K562 (cell line): ENCODE results near the gene IQCC. TPM values are rescaled to one million over a fixed set of nuclear protein-coding genes. Genes with fewer than 3 reads are reported as not detected.

Experiments
- ATAC-seq: fragments of 200-7000 bp; cut with Tn5 transposase; 3 replicates; pipeline ENCODE4 v1.9.1; 2020; ENCODE audit warnings: moderate library complexity
- BruUV-seq: library from RNA; stranded (reverse); fragments of 400-500 nt; replicated peaks from 2 replicates; lab custom pipeline; 2021; lab: Mats Ljungman, UMichigan
- CTCF ChIA-PET: fragments of 300-600 bp; formaldehyde crosslinking; extraction: SDS; loops from one replicate; lab custom pipeline; 2021; ENCODE audit warnings: low intra/inter-chr PET ratio; lab: Yijun Ruan, JAX
- POLR2A ChIA-PET: fragments of 300-600, 350-650 bp; sonication (Branson Sonifier 250); formaldehyde crosslinking; extraction: SDS; loops from one replicate; lab custom pipeline; 2021; ENCODE audit warnings: antibody characterized with exemption, inconsistent platforms; lab: Yijun Ruan, JAX
- DNase-seq, 4 experiments: peaks; one replicate each; pipeline versions ENCODE4 v3.0.0 to v3.0.0-alpha.2; 2011 to 2018; ENCODE audit warnings: low spot score in 3 of 4, mixed read lengths in 3 of 4; ENCODE audit errors: extremely low read depth in 1 of 4
- FAIRE-seq: peaks from 2 replicates; lab custom pipeline; 2011; peaks lifted over from hg19 to GRCh38; lab: Jason Lieb, UNC
- H2AFZ ChIP-seq: 2 replicates; pipeline ENCODE4 v1.6.0; 2011; ENCODE audit warnings: low read depth, low read length, control low read depth, inconsistent platforms
- H3K27ac ChIP-seq: fragments of 200-600 bp; 3 replicates; pipeline ENCODE4 v1.8.0; 2011; ENCODE audit warnings: low read depth, mild to moderate bottlenecking, control low read depth, inconsistent platforms, low read length, moderate library complexity, mixed read lengths; ENCODE audit errors: extremely low read depth
- H3K27me3 ChIP-seq, 2 experiments: fragments of 300-600 bp in 1 of 2; 2 replicates in 1 of 2; 3 replicates in 1 of 2; pipeline versions ENCODE4 v1.6.0 to v1.8.0; 2011; ENCODE audit warnings: inconsistent platforms in 2 of 2, low read length in 2 of 2, mild to moderate bottlenecking in 1 of 2, mixed read lengths in 1 of 2, moderate library complexity in 1 of 2; ENCODE audit not compliant: control insufficient read depth in 2 of 2, insufficient read depth in 2 of 2
- H3K36me3 ChIP-seq: fragments of 300-600 bp; 3 replicates; pipeline ENCODE4 v1.8.0; 2011; ENCODE audit warnings: mild to moderate bottlenecking, low read length, inconsistent platforms; ENCODE audit not compliant: control insufficient read depth, insufficient read depth
- H3K4me1 ChIP-seq, 2 experiments: fragments of 200-600 bp in 1 of 2; replicated peaks in 1 of 2; 2 replicates in 1 of 2; 3 replicates in 1 of 2; pipeline versions ENCODE4 v1.5.1 to v1.8.0; 2011; ENCODE audit warnings: inconsistent platforms in 2 of 2, low read length in 2 of 2, mild to moderate bottlenecking in 1 of 2, mixed read lengths in 1 of 2, moderate library complexity in 1 of 2; ENCODE audit not compliant: control insufficient read depth in 2 of 2, insufficient read depth in 2 of 2
- H3K4me2 ChIP-seq: 2 replicates; pipeline ENCODE4 v1.6.1; 2011; ENCODE audit warnings: low read length, control low read depth, inconsistent platforms, mixed read lengths; ENCODE audit not compliant: insufficient read depth
- H3K4me3 ChIP-seq: fragments of 200-600 bp; sonication (generic), shearing (Covaris generic); 2 replicates; pipeline ENCODE4 v1.5.1; 2016; ENCODE audit warnings: control low read depth, inconsistent platforms
- H3K79me2 ChIP-seq: fragments of 200-600 bp; 3 replicates; pipeline ENCODE4 v1.8.0; 2011; ENCODE audit warnings: low read length, inconsistent platforms; ENCODE audit not compliant: control insufficient read depth, insufficient read depth
- H3K9ac ChIP-seq, 2 experiments: 2 replicates each; pipeline versions ENCODE4 v1.6.0 to v1.6.1; 2011; ENCODE audit warnings: low read depth in 2 of 2, low read length in 2 of 2, control low read depth in 1 of 2, inconsistent platforms in 1 of 2, mild to moderate bottlenecking in 1 of 2, mixed read lengths in 1 of 2; ENCODE audit not compliant: insufficient read depth in 1 of 2
- H3K9me1 ChIP-seq: one replicate; pipeline ENCODE4 v1.6.0; 2011; ENCODE audit warnings: inconsistent platforms, mild to moderate bottlenecking, low read length, moderate library complexity; ENCODE audit not compliant: control insufficient read depth, insufficient read depth
- H3K9me3 ChIP-seq: replicated peaks from 2 replicates; pipeline ENCODE4 v1.5.1; 2011; ENCODE audit warnings: low read depth, low read length, inconsistent platforms; ENCODE audit not compliant: control insufficient read depth, insufficient read depth
- H4K20me1 ChIP-seq: replicated peaks from 2 replicates; pipeline ENCODE4 v1.6.1; 2011; ENCODE audit warnings: low read length, inconsistent platforms, mixed read lengths; ENCODE audit not compliant: control insufficient read depth, insufficient read depth
- ADNP ChIP-seq: fragments of 200-800 bp; sonication (Bioruptor generic); IDR thresholded peaks from 2 replicates; pipeline ENCODE4 v1.6.1; 2016; ENCODE audit warnings: missing genetic modification characterization, missing compliant biosample characterization
- ARID3B ChIP-seq: fragments of 250-450 bp; sonication (Bioruptor Pico); IDR thresholded peaks from 2 replicates; pipeline ENCODE4 v1.4.0; 2020; ENCODE audit warnings: borderline replicate concordance
- BCOR ChIP-seq: fragments of 450-650 bp; IDR thresholded peaks from 2 replicates; pipeline ENCODE4 v1.6.1; 2016
- CBX1 ChIP-seq: sonication (generic); IDR thresholded peaks from 2 replicates; pipeline ENCODE4 v1.6.1; 2016; ENCODE audit warnings: antibody characterized with exemption, low read depth, mild to moderate bottlenecking
- HDAC2 ChIP-seq: fragments of 450-650 bp; IDR thresholded peaks from 2 replicates; pipeline ENCODE4 v1.6.1; 2016; ENCODE audit warnings: mild to moderate bottlenecking
- KDM1A ChIP-seq, 2 experiments: fragments of 450-650 bp; IDR thresholded peaks; 2 replicates each; pipeline ENCODE4 v1.6.1; 2016; ENCODE audit warnings: mild to moderate bottlenecking in 2 of 2
- PHB ChIP-seq: fragments of 250-450 bp; sonication (Bioruptor Pico); IDR thresholded peaks from 2 replicates; pipeline ENCODE4 v1.5.0; 2021
- RB1 ChIP-seq: fragments of 450-650 bp; IDR thresholded peaks from 2 replicates; pipeline ENCODE4 v1.6.1; 2017; ENCODE audit warnings: low read depth, mild to moderate bottlenecking
- RBM25 ChIP-seq: fragments of 200-400 bp; formaldehyde crosslinking; IDR thresholded peaks from 2 replicates; pipeline ENCODE4 v1.6.1; 2018; ENCODE audit warnings: low read length, low read depth, moderate library complexity; ENCODE audit not compliant: severe bottlenecking
- SMAD4 ChIP-seq: fragments of 250-450 bp; sonication (Bioruptor Pico); conservative IDR thresholded peaks from 2 replicates; pipeline ENCODE4 v1.8.0; 2021; ENCODE audit warnings: inconsistent platforms, mild to moderate bottlenecking, moderate library complexity
- SUPT5H ChIP-seq: fragments of 450-650 bp; IDR thresholded peaks from 2 replicates; pipeline ENCODE4 v1.6.1; 2016
- ZBTB5 ChIP-seq: fragments of 450-650 bp; IDR thresholded peaks from 2 replicates; pipeline ENCODE4 v1.6.1; 2017; ENCODE audit warnings: antibody characterized with exemption
- ZNF445 ChIP-seq: fragments of 250-450 bp; sonication (Bioruptor Pico); IDR thresholded peaks from 2 replicates; pipeline ENCODE4 v1.4.0; 2020; ENCODE audit warnings: low read depth, mild to moderate bottlenecking, moderate library complexity
- WGBS: fragments of 100-300 bp; shearing (Covaris generic); methylation state at CpG from one replicate; pipeline ENCODE4 v1.1.6; 2016; ENCODE audit warnings: low coverage, mixed read lengths; ENCODE audit not compliant: insufficient coverage; ENCODE audit errors: missing lambda C conversion rate; 5-methylcytosine and 5-hydroxymethylcytosine counted together
- in situ Hi-C: fragments of 300-500 bp; cut with MboI; formaldehyde crosslinking; loops from 4 replicates; pipeline ENCODE4 v1.15.0; 2018; ENCODE audit warnings: inconsistent platforms, mixed read lengths
- intact Hi-C: fragments of 100-400 bp; cut with micrococcal nuclease; formaldehyde crosslinking; loops from 2 replicates; pipeline ENCODE4 v1.14.2; 2022
- polyA plus RNA-seq, 8 experiments: library from polyadenylated mRNA; depleted of rRNA in 4 of 8; stranded (reverse) in 5 of 8; unstranded in 3 of 8; fragments of >200 nt; fragmentation: Nextera tagmentation in 2 of 8; fragmentation: Illumina TruSeq in 1 of 8; extraction: Ambion mirVana in 2 of 8; extraction: Trizol in 1 of 8; gene quantifications; 2 replicates each; pipeline versions ENCODE4 v1.2.1 to v1.2.3, GENCODE V29; 2011 to 2014; ENCODE audit warnings: inconsistent platforms in 1 of 8, missing spikeins in 1 of 8
- total RNA-seq, 7 experiments: library from RNA; depleted of rRNA in 6 of 7; stranded (reverse); fragments of >200 nt in 6 of 7; fragmentation: Illumina TruSeq in 2 of 7; extraction: Trizol in 2 of 7; gene quantifications; 2 replicates each; pipeline versions ENCODE4 v1.2.1 to v1.2.3, GENCODE V29; 2011 to 2021; ENCODE audit warnings: low replicate concordance in 1 of 7

The IQCC gene
- total and polyA plus RNA-seq, 9 of the 15 experiments (the other 6 are each of a cell fraction or from before 2014, with no cell fraction given): 8.1 to 16.5 (median 10.7) TPM

- TF ChIP-seq ZNF445 (no peak), HDAC2 (peak; percentile 46; the same call in 1 of the 2 replicates), KDM1A (IDR thresholded peaks at IDR 0.05) (peak; percentile 47 to 71), ZBTB5 (no peak), RBM25 (peak; percentile 91), CBX1 (0 out of 2 replicates have a peak, but pooled peaks have one; percentile 31), RB1 (no peak), BCOR (peak; percentile 92), SUPT5H (no peak), SMAD4 (CRISPR knock-in tag) (no peak), PHB (CRISPR knock-in tag) (no peak), ARID3B (CRISPR knock-in tag) (no peak), ADNP (tag) (peak; percentile 89)
- Histone ChIP-seq H3K4me2 (no peak overlapping the region), H3K27ac (no peak overlapping the region), H3K4me1 (peaks cover 13 to 18% of the 10 kb centered on the region in 2 experiments; a peak in 4 of 5 replicates), H3K36me3 (no peaks in the 10 kb centered on the region), H3K9me1 (no peaks in the 10 kb centered on the region), H3K27me3 (no peaks in the 10 kb centered on the region), H3K9ac (no peak overlapping the region), H4K20me1 (no peaks in the 10 kb centered on the region), H3K9me3 (no peaks in the 10 kb centered on the region), H3K79me2 (no peaks in the 10 kb centered on the region), H2AFZ (no peak overlapping the region; the same call in 1 of the 2 replicates), H3K4me3 (no peak overlapping the region)
- ChIA-PET CTCF (no interaction called here), POLR2A (interaction anchor here (0.7 to 2.2 kb wide), 4 partner anchors 8 to 102 kb away, joined by 3 to 9 read pairs (median 3); partner anchors contain the start of gene FAM167B)
- no TSS peak for BruUV-seq
- intact Hi-C loops: no loop called here
- DNase-seq (no peak), FAIRE-seq (no peak), ATAC-seq (no peak)
- in situ Hi-C loops: no loop called here
- WGBS: 56% methylated on average over 10 of the region's 10 CpGs
Observed at GRCh38 chr1:32255072-32256071, 49.9 kb downstream of the IQCC start.
